Measurements from ENCODE around the gene CEACAM1.

Gene CEACAM1
- total RNA-seq, result 1.4 to 7.0 (median 3.3) reads per million in 3 donors

- H3K36me3 ChIP-seq (ENCODE audit: control insufficient read depth, insufficient read depth, low read length), result no peaks in the 10 kb centered on the region
- peak; percentile 11 to 26 (median 23) for DNase-seq
- no peaks in the 10 kb centered on the region for H3K9me3 ChIP-seq (ENCODE audit: control insufficient read depth, low read length)
- H3K4me1 ChIP-seq (ENCODE audit: control insufficient read depth, insufficient read depth, low read length, poor library complexity, severe bottlenecking), result peaks cover 17% of the 10 kb centered on the region
- H3K4me3 ChIP-seq (ENCODE audit: insufficient read depth, low read depth, low read length, poor library complexity, severe bottlenecking), result peak within 1 kb of the TSS; percentile 43
- H3K27me3 ChIP-seq (replicated peaks; ENCODE audit: control insufficient read depth, insufficient read depth, low read length, poor library complexity, severe bottlenecking), result no peaks in the 10 kb centered on the region
- H3K27ac ChIP-seq (ENCODE audit: insufficient read depth, low read length, poor library complexity, severe bottlenecking), result peak within 1 kb of the TSS; percentile 41
Observed at GRCh38 chr19:42528354-42529247, at the start of gene CEACAM1. Gene CEACAM1 (minus strand): TSS chr19:42528481. CDS start chr19:42528374, 107 bp downstream.

GRCh38 chr19:42577016-42577415, 48.7 kb upstream of the CEACAM1 start:
- Histone ChIP-seq H3K27me3 (replicated peaks; ENCODE audit: control insufficient read depth, insufficient read depth, low read length, poor library complexity, severe bottlenecking) (peaks cover 2% of the 10 kb centered on the region), H3K36me3 (ENCODE audit: control insufficient read depth, insufficient read depth, low read length) (no peaks in the 10 kb centered on the region), H3K4me3 (ENCODE audit: insufficient read depth, low read depth, low read length, poor library complexity, severe bottlenecking) (no peak overlapping the region), H3K27ac (ENCODE audit: insufficient read depth, low read length, poor library complexity, severe bottlenecking) (no peak overlapping the region), H3K4me1 (ENCODE audit: control insufficient read depth, insufficient read depth, low read length, poor library complexity, severe bottlenecking) (no peaks in the 10 kb centered on the region), H3K9me3 (ENCODE audit: control insufficient read depth, low read length) (no peaks in the 10 kb centered on the region)
- DNase-seq, result no peak

GRCh38 chr19:42576241-42576640, 48.0 kb upstream of the CEACAM1 start:
- no peak overlapping the region for H3K4me3 ChIP-seq (ENCODE audit: insufficient read depth, low read depth, low read length, poor library complexity, severe bottlenecking)
- no peak overlapping the region for H3K27ac ChIP-seq (ENCODE audit: insufficient read depth, low read length, poor library complexity, severe bottlenecking)
- no peak for DNase-seq
- no peaks in the 10 kb centered on the region for H3K27me3 ChIP-seq (replicated peaks; ENCODE audit: control insufficient read depth, insufficient read depth, low read length, poor library complexity, severe bottlenecking)
- H3K36me3 ChIP-seq (ENCODE audit: control insufficient read depth, insufficient read depth, low read length), result no peaks in the 10 kb centered on the region
- no peaks in the 10 kb centered on the region for H3K4me1 ChIP-seq (ENCODE audit: control insufficient read depth, insufficient read depth, low read length, poor library complexity, severe bottlenecking)
- no peaks in the 10 kb centered on the region for H3K9me3 ChIP-seq (ENCODE audit: control insufficient read depth, low read length)

- H3K9me3 ChIP-seq (ENCODE audit: control insufficient read depth, low read length), result no peaks in the 10 kb centered on the region
- no peak overlapping the region for H3K4me3 ChIP-seq (ENCODE audit: insufficient read depth, low read depth, low read length, poor library complexity, severe bottlenecking)
- H3K36me3 ChIP-seq (ENCODE audit: control insufficient read depth, insufficient read depth, low read length), result no peaks in the 10 kb centered on the region
- no peaks in the 10 kb centered on the region for H3K27me3 ChIP-seq (replicated peaks; ENCODE audit: control insufficient read depth, insufficient read depth, low read length, poor library complexity, severe bottlenecking)
- no peaks in the 10 kb centered on the region for H3K4me1 ChIP-seq (ENCODE audit: control insufficient read depth, insufficient read depth, low read length, poor library complexity, severe bottlenecking)
- DNase-seq, result no peak
- H3K27ac ChIP-seq (ENCODE audit: insufficient read depth, low read length, poor library complexity, severe bottlenecking), result no peak overlapping the region
Observed at GRCh38 chr19:42573642-42574041, 45.4 kb upstream of the CEACAM1 start.

- H3K27ac ChIP-seq (ENCODE audit: insufficient read depth, low read length, poor library complexity, severe bottlenecking), result no peak overlapping the region
- H3K27me3 ChIP-seq (replicated peaks; ENCODE audit: control insufficient read depth, insufficient read depth, low read length, poor library complexity, severe bottlenecking), result no peaks in the 10 kb centered on the region
- no peak for DNase-seq
- no peak overlapping the region for H3K4me3 ChIP-seq (ENCODE audit: insufficient read depth, low read depth, low read length, poor library complexity, severe bottlenecking)
- no peaks in the 10 kb centered on the region for H3K9me3 ChIP-seq (ENCODE audit: control insufficient read depth, low read length)
- H3K36me3 ChIP-seq (ENCODE audit: control insufficient read depth, insufficient read depth, low read length), result no peaks in the 10 kb centered on the region
- H3K4me1 ChIP-seq (ENCODE audit: control insufficient read depth, insufficient read depth, low read length, poor library complexity, severe bottlenecking), result no peaks in the 10 kb centered on the region
Observed at GRCh38 chr19:42571116-42571515, 42.8 kb upstream of the CEACAM1 start.

GRCh38 chr19:42569193-42569592, 40.9 kb upstream of the CEACAM1 start:
- H3K36me3 ChIP-seq (ENCODE audit: control insufficient read depth, insufficient read depth, low read length), result no peaks in the 10 kb centered on the region
- H3K4me3 ChIP-seq (ENCODE audit: insufficient read depth, low read depth, low read length, poor library complexity, severe bottlenecking), result no peak overlapping the region
- H3K27ac ChIP-seq (ENCODE audit: insufficient read depth, low read length, poor library complexity, severe bottlenecking), result no peak overlapping the region
- H3K4me1 ChIP-seq (ENCODE audit: control insufficient read depth, insufficient read depth, low read length, poor library complexity, severe bottlenecking), result no peaks in the 10 kb centered on the region
- H3K9me3 ChIP-seq (ENCODE audit: control insufficient read depth, low read length), result no peaks in the 10 kb centered on the region
- no peak for DNase-seq
- H3K27me3 ChIP-seq (replicated peaks; ENCODE audit: control insufficient read depth, insufficient read depth, low read length, poor library complexity, severe bottlenecking), result no peaks in the 10 kb centered on the region

GRCh38 chr19:42568006-42568405, 39.7 kb upstream of the CEACAM1 start:
- H3K4me3 ChIP-seq (ENCODE audit: insufficient read depth, low read depth, low read length, poor library complexity, severe bottlenecking), result no peak overlapping the region
- H3K27me3 ChIP-seq (replicated peaks; ENCODE audit: control insufficient read depth, insufficient read depth, low read length, poor library complexity, severe bottlenecking), result no peaks in the 10 kb centered on the region
- no peak for DNase-seq

GRCh38 chr19:42567567-42567966, 39.3 kb upstream of the CEACAM1 start:
- H3K27ac ChIP-seq (ENCODE audit: insufficient read depth, low read length, poor library complexity, severe bottlenecking), result no peak overlapping the region
- no peaks in the 10 kb centered on the region for H3K27me3 ChIP-seq (replicated peaks; ENCODE audit: control insufficient read depth, insufficient read depth, low read length, poor library complexity, severe bottlenecking)
- H3K4me3 ChIP-seq (ENCODE audit: insufficient read depth, low read depth, low read length, poor library complexity, severe bottlenecking), result no peak overlapping the region
- DNase-seq, result no peak
- H3K4me1 ChIP-seq (ENCODE audit: control insufficient read depth, insufficient read depth, low read length, poor library complexity, severe bottlenecking), result no peaks in the 10 kb centered on the region
- no peaks in the 10 kb centered on the region for H3K36me3 ChIP-seq (ENCODE audit: control insufficient read depth, insufficient read depth, low read length)
- no peaks in the 10 kb centered on the region for H3K9me3 ChIP-seq (ENCODE audit: control insufficient read depth, low read length)

More at GRCh38 chr19:42568006-42568405, 39.7 kb upstream of the CEACAM1 start:
- Histone ChIP-seq H3K4me1 (ENCODE audit: control insufficient read depth, insufficient read depth, low read length, poor library complexity, severe bottlenecking) (no peaks in the 10 kb centered on the region), H3K27ac (ENCODE audit: insufficient read depth, low read length, poor library complexity, severe bottlenecking) (no peak overlapping the region), H3K9me3 (ENCODE audit: control insufficient read depth, low read length) (no peaks in the 10 kb centered on the region), H3K36me3 (ENCODE audit: control insufficient read depth, insufficient read depth, low read length) (no peaks in the 10 kb centered on the region)

GRCh38 chr19:42563352-42564210, 35.3 kb upstream of the CEACAM1 start:
- no peaks in the 10 kb centered on the region for H3K9me3 ChIP-seq (ENCODE audit: control insufficient read depth, low read length)
- H3K4me3 ChIP-seq (ENCODE audit: insufficient read depth, low read depth, low read length, poor library complexity, severe bottlenecking), result no peak overlapping the region
- H3K4me1 ChIP-seq (ENCODE audit: control insufficient read depth, insufficient read depth, low read length, poor library complexity, severe bottlenecking), result no peaks in the 10 kb centered on the region
- H3K27me3 ChIP-seq (replicated peaks; ENCODE audit: control insufficient read depth, insufficient read depth, low read length, poor library complexity, severe bottlenecking), result no peaks in the 10 kb centered on the region
- H3K27ac ChIP-seq (ENCODE audit: insufficient read depth, low read length, poor library complexity, severe bottlenecking), result no peak overlapping the region
- no peaks in the 10 kb centered on the region for H3K36me3 ChIP-seq (ENCODE audit: control insufficient read depth, insufficient read depth, low read length)
- no peak for DNase-seq

GRCh38 chr19:42561512-42561911, 33.2 kb upstream of the CEACAM1 start:
- no peak overlapping the region for H3K27ac ChIP-seq (ENCODE audit: insufficient read depth, low read length, poor library complexity, severe bottlenecking)
- H3K36me3 ChIP-seq (ENCODE audit: control insufficient read depth, insufficient read depth, low read length), result no peaks in the 10 kb centered on the region
- H3K27me3 ChIP-seq (replicated peaks; ENCODE audit: control insufficient read depth, insufficient read depth, low read length, poor library complexity, severe bottlenecking), result no peaks in the 10 kb centered on the region
- no peaks in the 10 kb centered on the region for H3K4me1 ChIP-seq (ENCODE audit: control insufficient read depth, insufficient read depth, low read length, poor library complexity, severe bottlenecking)
- DNase-seq, result no peak
- no peaks in the 10 kb centered on the region for H3K9me3 ChIP-seq (ENCODE audit: control insufficient read depth, low read length)
- no peak overlapping the region for H3K4me3 ChIP-seq (ENCODE audit: insufficient read depth, low read depth, low read length, poor library complexity, severe bottlenecking)

All from effector memory CD4-positive, alpha-beta T cell (primary cell).